NCI-H1048 (cell line): Measurements from ENCODE around the gene SDHA.
"Not testable (repeated sequence)": the region's sequence is repeated elsewhere in the genome, so short reads cannot be mapped to it uniquely, and the experiment has no call there.

Experiments
- DNase-seq: peaks from one replicate; lab custom pipeline; 2025; lab: John Stamatoyannopoulos, UW

Gene SDHA

DNA sequence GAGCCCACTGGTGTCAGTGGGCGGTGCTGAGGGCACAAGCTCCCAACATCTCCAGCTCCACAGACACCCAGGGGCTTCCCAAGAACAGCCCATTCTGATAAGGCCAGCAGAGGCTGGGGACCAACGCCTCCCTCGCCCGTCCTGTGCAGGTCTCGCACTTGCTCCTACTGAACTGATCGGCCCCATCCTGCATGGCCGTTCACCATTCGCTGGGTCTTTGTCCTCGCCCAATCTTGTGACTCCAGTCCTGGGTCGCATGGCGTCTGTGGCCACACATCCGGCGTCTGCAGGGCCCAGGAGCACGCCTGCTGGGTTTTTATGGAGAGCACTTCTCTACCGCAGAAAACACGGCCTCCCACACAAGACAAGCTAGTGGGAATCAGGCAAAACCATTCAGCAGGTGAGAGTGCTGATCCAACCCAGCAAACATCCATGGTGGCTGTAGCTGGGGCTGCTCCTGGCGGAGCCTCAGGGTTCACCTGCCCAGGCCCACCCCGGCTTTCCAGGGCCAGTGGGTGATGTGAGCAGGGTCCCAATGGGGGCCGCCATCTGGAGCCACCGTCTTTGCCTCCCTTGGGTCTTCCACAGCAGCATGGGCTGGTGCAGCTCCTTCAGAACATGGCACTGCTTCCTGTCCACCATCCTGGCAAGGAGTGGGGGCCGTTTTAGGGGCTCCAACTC lies 19.5 kb upstream of the SDHA start:
- DNase-seq = no peak

DNA sequence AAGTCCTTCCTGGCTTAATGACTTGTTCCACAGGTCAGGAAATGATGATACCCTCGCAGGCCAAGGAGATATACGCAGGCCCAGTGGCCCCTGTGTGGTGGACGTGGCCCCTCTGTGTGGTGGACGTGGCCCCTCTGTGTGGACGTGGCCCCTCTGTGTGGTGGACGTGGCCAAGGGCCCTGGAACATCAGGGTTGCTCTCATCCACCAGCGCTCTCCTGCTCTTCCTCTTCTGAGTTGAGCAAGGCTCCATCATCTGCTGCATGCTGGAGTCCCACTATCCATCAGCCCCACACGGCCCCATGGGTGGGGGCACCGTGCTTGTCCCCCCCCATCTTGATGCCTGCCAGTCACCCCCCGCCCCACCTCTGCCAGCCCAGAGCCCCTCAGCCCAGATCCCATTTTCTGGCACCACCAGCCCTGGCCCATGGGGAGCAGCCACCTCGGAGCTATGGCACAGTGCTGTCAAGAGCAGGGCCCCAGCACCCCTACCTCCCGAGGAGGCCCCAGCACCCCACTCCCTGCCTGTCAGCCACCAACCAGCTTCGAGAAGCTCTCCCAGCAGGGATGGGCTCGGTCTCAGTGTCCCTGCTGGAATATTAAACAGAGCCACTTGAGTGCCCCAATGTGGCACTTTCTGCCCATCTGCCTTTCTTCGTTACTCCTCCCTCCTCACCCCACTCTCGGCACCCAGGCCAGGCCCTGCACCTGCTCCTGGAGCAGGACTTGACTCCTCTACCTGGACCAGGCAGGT lies 18.7 kb upstream of the SDHA start:
- DNase-seq = no peak

DNA sequence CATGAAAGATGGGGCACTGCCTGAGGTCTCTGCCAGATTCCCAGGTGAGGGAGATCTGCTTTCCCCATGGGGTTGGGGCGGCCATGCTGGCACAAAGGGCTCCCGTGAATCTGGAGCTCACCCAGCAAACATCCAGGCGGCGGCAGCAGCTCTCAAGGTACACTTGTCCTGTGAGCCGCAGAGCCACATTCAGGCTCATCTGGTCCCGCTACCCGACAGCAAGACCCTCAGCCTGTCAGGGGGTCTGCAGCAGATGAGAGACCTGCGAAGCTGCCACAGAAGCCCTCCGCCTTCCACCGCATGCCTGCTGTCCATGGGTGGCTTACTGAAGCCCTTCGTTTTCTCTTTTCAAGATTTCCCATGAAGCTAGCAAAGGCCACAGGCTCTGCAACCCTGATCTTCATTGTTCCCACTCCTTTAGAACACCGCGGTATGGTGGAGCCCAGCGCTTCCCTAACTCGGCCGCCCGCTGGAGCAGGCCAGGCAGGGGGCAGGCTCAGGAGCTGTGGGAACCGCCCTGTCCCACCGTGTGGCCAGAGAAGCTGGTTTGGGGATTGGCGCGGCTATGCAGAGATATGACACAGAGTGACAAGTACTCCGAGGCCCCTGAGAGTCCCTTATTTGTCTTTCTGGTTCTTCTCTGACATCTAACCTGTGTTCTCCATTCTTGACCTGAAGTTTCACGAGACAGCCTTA lies 18.0 kb upstream of the SDHA start:
- DNase-seq = no peak

DNA sequence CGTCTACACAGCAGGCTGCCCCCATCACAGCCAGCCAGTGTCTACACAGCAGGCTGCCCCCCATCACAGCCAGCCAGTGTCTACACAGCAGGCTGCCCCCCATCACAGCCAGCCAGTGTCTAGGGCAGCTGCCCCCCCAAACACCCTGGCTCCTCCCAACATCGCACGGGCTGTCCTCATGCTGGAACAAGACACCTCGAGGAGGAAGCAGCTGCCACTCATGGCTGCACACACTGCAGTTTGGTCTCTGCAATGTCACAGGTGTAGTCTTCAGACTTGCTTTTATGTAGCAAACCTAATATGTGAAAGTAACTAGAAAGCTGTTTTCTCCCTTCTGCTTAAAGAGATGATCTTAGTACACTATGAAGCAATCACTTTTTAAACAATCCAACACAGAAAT lies 17.1 kb upstream of the SDHA start:
- no peak for DNase-seq

- no peak for DNase-seq
Measured at GRCh38 chr5:201672-202071, 16.4 kb upstream of the SDHA start.

DNA sequence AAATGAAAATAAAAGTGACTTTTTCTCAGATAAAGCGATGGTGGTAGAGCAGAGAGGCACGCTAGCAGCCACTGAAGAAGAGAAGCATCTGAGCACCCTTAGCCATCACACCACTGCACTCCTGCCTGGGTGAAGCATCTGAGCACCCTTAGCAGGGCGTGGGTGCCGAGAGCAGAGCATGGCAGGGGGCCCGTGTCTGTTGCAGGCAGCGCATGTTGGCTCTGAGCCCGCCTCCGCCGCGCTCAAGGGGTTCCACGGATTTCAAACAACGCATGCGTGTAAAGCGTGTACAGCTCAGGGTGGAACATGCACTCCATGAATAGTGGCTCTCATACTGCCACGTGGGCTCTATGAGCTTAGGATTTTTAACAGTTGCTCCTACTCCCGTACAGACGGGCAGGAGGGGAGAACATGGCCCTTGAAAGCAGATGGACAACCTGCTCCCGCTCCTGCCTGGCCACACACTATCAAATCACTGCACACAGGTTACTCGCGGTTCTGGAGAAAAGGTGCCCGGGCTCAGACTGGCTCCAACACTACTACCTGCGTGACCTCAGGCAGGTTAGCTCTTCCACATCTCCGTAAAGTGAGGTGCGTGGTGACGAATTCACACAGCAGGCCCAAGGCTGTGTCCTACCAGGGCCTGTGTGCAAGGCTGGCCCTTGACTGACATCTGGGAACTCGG lies 14.7 kb upstream of the SDHA start:
- no peak for DNase-seq

DNA sequence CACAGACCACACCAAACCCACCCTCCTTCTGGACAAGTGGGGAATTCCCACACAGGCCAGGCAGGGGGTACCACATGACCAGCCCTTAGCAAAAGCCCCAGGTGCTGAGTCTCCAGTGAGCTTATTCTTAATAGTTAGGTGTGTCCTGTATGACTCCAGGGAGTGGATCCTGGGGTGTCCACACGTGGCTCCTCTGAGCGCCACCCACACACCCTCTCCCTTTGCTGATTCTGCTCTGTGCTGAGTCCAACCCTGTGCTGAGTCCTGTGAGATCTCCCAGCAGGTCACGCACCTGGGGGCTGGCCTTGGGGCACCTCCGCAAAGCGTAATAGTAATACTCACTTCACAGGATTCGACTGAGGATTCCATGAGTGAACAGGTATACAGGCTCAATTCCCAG lies 14.1 kb upstream of the SDHA start:
- DNase-seq = no peak

GRCh38 chr5:204462-204861 lies 13.7 kb upstream of the SDHA start:
- no peak for DNase-seq

DNA sequence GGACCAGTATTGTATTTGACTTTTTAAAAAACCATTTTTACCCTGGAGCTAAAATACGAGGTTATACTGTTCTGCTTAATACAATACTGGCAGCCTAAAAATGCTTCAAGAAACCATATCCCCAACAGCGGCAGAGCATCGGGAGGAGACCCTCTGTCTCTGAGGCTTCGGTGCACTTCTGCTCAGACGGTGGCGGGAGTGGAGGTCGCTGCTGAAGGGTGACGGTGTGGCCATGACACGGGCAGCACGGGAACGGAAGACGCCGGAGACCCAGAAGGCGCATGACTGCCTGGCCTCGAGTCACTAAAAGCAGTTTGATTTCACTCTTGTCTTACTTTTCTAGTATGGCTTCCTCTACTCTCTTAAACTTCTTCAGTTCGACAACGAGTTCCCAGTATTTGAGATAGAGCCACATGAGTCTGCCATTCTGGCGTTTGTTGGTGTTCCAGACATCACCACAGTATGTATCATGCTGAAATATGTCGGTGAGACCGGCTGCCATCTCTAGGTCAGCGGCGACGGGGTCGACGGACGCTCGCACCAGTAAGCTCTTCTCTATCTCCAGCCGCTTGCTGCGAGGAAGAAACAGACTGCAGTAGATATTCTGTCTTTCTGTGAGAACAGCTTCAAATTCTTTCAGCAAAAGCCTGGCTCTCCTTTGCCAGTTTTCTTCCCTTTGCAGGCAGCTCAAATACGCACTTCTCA lies 13.0 kb upstream of the SDHA start:
- DNase-seq = no peak

- DNase-seq = no peak
Measured at GRCh38 chr5:206406-206805, 11.7 kb upstream of the SDHA start.

- no peak for DNase-seq
Measured at GRCh38 chr5:206927-207536, 11.1 kb upstream of the SDHA start.

- no peak for DNase-seq
Measured at GRCh38 chr5:207599-207998, 10.5 kb upstream of the SDHA start.

- DNase-seq = no peak
Measured at GRCh38 chr5:208449-209114, 9.5 kb upstream of the SDHA start.

DNA sequence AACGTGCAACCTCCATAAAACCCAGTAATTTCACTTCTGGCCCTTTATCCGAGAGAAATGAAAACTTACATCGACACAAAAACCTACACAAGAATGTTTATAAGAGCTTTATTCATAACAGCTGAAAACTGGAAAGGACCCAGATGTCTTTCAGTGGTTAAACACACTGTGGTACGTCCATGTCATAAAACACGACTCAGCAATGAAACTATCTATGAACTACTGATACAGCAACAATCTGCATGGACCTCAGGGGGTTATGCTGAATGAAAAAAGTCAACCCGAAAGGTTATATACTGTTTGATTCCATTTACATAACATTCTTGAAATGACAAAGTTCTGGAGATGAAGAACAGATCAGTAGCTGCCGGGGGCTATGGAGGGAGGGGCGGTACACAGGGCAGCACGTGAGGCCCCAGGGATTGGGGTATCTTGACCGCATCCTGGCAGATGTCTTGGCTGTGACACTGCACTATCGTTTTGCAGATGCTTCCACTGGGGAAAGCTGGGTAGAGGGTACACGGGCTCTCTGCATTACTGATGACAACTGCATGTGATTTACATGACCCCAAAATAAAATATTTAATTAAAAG lies 4.2 kb upstream of the SDHA start:
- no peak for DNase-seq

GRCh38 chr5:215256-215655 lies 2.9 kb upstream of the SDHA start:
- DNase-seq = not testable (repeated sequence)

DNA sequence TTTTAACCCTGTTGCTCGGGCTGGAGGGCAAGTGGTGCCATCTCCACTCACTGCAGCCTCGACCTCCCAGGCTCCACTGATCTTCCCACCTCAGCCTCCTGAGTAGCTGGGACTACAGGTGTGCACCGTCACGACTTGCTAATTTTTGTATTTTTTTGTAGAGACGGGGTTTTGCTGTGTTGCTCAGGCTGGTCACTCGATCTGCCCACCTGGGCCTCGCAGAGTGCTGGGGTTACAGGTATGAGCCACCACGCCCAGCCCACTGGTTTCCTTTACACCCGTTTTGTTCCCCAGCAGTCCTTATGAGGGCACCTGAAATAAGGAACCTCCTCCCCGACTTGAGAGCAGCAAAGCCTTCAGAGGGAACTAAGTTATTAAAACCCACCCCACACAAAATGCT lies 2.0 kb upstream of the SDHA start:
- not testable (repeated sequence) for DNase-seq

GRCh38 chr5:218457-219291 lies 554 bp downstream of the SDHA start:
- no peak for DNase-seq

DNA sequence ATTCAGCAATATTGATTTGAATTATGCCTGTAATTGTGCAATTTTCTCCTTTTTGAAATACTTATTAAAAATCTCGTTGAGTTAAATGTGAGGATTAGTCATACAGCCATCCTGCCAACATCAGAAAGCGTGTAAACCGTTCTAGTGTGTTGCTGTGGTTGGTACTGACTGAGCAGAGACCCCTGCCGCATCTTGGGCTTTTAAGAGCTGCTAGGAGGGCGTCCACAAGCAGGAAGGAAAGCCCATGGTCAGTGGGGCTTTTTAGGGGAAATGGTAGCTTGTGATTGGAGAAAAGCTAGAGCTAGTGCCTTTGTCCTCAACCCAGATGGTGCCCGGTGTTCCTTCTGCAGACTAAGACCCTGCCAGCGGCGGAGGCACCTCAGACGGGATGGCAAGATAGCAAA lies 1.3 kb downstream of the SDHA start:
- DNase-seq = no peak

DNA sequence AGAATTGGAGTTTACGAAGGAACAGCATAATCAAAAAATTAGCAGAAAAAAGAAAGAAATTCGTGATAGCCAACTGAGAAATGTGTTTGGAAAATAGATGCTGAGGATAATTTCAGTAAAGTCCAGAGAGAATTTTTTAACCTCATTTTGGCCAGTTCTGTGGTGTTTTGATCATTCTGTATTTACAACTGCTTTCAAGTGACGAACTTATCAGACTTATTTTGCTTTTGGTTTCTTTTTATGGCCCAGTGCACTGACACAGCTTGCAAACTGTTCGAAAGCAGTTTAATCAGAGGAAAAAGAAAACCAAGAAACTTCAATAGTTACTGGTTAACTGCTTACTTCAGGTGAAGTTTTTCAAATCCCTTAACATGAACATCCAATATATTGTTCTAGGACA lies 1.9 kb downstream of the SDHA start:
- DNase-seq = no peak
